ENCODE results near the gene ATP5F1B.
A peak's percentile ranks its signal among the peaks of the same experiment; 100 is the strongest.

Gene ATP5F1B

DNA sequence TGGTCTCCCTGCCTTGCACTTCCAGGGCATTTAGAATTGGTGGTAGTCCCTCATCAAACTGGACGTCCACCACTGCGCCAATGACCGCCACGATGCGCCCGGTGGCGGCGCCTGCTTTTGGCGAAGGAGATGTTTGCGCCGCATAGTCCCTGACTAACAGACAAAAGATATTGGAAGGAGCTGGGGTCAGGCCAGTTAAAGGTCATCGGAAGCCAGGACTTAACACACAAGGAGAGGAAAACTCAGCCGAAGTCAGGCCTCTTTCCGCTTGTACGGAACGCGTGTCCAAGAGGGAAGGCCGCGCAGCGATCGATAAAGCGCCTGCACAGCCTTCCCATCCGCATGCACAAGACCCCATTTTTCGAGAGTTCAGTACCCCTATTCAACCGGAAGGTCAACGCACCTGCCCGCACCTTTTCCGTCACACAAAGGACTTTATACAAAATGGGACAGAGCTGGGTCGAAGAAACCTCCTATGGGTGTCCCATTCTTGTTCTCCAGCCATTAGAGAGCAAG lies 525 bp downstream of the ATP5F1B start:
- no peak for DNase-seq

DNA sequence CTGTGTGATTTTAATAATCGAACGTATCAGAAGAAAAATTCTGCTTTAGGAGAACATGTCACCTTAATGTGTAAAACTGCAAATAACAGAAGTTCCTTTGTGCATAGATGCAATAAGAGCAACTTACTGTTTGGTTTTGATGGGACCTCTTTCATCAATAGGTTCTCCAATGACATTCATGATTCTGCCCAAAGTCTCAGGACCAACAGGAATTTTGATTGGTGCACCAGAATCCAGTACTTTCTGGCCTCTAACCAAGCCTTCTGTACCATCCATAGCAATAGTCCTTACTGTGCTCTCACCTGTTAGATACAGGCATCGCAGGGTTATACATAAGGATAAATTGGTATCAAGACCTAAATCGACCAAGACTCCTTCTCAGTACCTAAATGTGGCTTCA lies 1.1 kb downstream of the ATP5F1B start:
- DNase-seq: no peak

DNA sequence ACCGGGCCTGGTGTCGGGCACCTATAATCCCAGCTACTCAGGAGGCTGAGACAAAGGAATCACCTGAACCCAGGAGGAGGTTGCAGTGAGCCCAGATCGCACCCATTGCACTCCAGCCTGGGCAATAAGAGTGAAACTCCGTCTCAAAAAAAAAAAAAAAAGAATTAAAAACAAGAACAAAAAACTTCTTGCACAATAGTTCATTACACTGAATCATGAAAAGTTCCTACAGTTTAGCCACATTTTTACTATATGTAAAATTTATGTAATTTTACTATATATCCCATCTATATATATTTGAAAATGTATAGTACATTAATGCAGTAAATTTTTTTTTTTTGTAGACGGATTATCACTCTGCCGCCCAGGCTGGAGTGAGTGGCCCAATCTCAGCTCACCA lies 4.6 kb downstream of the ATP5F1B start:
- no peak for DNase-seq

DNA sequence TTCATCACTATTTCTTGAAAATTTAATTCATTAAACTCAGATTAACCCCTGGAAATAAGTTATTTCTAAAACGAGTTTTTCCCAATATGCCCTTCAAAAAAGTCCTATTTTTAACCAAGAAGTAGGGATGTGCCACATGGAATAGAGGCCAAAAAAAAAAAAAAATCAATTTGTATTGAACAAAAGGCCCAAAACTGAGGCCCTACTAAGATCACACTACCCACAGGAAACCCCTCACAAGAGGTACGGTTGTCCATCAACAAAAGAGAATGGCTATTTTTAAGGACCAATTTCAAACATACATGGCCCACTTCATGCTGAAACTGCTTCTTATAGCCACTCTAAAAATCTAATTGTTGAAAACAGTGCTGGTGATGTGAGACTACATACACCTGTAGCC lies 8.2 kb downstream of the ATP5F1B start:
- DNase-seq: no peak

DNA sequence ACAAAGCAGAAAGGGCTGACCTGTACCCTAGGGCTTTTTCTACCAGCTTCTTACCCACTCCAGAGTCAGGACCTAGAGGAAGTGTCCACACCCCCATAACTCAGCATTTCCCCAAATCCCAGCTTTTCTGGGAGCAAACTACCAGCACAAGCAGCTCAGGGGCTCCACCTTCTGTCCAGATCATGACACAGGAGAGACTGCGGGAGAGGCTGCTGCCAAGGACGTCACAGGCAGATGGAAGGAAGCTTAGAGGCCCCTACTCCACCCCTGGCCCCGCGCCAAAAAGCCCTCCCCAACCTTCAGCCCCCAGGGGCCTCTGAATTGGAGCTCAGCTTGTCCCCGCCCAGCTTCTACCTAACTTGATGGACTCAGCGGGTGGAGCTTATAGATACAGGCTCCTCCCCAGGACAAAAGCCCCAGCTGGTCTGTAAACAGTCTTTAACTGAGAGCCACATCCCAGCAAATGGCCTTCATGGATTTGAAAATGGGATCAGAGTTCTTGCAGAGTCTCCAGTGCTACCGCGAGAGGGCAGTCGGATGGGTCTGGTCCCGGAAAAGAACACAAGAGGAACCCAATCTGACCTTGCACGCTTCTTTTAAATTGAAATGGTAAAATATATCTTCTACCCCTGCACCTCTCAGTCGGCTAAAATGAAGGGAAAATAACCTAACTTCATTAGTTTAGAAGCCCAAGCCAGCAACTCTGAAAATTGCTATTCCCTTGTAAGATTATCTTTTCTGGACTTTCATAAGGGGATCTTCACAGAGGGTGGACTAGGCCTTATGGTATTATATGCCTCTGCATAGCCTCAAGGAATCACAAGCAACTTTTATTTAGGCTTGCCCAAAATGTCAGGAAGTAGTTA lies 8.9 kb downstream of the ATP5F1B start:
- peak; percentile 94 to 99 for DNase-seq

DNA sequence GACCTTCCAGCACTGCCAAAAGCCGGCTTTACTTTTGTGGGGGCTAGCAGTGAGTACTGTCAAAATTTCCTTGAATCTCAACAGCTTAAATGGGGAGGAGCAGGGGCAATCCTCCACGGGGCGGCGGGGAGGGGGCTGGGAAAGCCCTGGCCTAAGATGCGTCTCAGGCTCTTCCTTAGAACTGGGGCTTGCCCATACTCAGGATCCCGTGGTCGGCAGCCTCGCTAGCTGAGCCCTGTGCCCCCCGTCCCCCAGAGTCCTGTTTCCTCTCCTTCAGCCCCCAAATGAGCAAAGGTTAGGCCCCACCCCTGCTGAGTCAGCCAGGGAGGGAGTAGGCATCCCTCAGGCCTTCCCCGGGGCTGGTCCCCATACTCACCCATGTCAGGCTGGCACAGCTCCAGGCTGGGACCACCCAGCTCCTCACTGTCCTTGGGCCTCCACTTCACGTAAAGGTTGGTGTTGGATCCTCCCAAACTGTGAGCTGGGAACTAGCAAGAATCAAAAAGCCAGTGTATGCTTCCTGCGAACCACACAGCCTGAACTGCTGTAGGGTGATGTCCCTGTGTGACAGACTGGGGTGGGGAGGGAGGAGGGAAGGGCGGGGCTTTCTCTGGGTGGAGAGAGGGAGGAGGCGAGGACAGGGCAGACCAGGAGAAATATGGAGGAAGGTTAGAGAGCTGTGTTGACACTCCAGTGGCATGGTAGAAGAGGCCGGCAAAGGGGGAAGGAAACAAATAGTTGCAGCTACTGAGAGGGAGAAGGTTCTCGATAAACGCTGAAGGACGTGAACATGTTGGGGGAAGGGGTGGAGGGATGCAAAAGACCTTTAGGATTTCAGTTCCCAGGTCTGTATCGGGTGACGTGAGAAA lies 9.7 kb downstream of the ATP5F1B start:
- peak; percentile 57 to 60 for DNase-seq

DNA sequence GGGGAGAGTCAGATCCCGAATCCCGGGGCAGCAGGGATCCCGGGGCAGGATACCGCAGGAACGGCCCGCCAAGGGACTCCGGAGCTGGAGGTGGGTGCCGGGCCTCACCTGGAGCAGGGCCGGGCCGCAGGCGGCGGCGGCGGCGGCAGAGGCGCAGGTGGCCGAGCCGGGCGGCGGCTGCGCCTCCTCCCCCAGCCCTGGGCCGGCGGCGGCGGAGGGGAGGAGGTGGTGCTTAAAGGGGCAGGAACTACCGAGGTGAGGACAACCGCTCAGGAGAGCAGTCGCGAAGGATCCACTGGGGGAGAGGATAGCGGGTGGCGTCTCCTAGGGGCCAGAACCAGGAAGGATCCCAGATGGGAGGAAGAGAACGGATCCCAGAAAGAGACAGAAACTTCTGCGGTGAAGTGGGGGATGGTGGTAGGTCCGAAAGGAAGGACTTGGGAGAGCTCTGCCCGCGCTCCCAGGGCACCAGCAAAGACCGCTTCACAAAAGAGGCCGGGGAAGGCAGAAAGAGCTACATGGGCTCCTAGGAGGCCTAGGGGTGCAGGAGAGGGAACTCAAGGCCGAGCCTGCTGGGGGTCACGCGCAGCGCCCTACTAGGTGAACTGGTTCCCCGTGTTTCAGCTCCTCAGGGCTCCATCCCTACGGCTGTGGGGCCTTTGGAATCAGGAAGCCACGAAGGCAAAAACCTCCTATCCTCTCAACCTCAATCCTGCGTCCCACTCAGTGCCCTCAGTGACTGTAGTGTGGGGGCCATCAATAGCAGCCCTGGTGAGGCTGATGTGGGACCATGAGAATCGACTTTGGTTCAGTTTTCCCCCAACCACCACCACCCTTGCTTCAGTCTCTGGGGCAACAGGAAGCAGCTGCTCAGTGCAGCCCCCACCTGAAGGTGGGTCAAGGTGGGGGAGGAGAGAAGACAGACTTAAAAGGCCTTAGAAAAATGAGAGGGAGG lies 10.7 kb downstream of the ATP5F1B start:
- DNase-seq: peak; percentile 39 to 40

DNA sequence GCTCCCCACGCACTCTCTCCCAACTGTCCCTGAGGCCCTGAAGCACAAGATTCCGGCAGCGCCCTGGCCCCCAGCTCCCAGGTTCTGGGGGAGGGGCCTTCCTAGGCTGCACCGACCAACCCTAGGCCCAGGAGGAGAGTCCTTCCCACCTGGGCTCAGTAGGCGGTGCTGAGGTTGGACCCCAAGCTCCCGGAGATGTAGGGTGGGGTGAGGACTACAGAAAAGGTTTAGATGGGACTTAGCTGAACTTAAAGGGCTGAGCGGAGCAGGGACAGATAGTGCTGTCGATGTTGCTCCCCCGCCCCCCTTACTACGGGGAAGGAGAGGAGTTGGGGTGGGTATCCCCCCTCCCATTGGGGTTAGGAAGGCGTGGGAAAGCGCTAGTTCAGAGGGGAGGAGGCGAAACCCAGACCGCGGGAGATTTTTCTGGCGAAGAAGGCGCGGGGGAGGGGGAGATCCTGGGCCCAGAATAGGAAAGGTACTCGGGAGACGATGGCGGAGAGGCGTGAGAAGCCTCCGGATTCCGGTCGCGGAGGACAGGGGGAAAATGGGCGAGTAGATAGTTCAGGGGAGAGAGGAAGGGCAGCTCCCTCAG lies 11.4 kb downstream of the ATP5F1B start:
- no peak for DNase-seq

DNA sequence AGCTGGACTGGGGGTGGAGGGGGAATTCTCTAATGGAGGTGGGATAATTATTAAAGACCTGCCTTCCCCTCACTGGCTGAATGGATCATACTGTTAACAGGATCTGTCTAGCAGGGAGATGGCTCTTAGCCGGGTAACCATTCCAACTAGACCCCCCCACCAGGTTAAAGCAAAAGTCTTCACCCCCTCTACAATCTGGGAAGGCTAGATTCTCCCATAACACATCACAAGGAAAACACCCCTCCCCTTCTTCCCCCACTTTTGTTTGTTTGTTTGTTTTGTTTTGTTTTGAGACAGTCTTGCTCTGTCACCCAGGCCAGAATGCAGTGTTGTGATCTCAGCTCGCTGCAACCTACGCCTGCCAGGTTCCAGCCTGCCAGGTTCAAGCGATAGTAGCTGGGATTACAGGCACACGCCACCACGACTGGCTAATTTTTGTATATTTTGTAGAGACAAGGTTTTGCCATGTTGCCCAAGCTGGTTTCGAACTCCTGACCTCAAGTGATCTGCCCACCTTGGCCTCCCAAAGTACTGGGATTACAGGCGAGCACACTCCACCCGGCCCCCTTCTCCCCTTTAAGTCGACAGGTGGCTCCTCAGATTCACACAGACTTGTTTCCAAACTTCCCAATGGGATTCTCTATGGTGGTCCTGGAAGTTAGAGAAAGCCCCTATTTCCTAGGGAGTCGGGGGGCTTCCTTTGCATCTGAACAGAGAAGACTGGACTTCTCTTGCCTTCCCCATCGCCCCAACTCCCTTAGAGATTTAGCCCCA lies 12.1 kb downstream of the ATP5F1B start:
- DNase-seq: no peak

DNA sequence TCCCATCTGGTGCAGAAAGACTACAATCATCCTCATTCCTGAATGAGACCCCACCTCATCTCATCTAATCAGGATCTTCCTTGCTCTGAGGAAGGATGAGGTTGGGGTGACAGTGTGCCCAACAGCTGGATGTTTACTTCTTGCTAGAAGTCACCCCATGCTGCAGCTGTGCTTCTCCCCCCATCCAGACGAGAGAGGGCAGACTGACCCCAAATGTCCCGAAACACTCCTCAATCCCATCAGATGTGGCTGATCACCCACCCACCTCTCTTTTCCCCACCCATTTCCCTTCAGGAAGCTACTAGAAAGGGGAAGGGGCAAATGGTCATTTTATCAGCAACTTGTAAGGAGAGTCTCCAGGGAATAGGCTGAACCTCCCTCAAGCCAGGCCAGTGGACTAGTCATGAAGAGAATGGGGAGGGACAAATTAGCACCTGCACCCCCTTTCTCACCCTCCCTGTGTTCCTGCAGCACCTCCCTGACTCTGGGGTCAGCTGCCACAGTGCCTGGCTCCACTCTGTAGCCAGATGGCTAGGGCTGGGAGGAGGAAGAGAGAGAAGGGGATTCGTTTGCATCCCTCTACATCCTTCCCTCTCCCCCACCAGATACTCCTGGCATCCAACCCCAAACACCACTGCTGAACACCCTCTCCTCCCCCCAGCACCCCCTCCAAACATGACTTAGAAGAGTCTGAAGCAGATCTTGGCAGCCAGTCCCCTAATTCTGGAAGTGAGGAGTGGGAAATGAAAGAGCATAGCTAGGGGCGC lies 12.9 kb downstream of the ATP5F1B start:
- no peak for DNase-seq

DNA sequence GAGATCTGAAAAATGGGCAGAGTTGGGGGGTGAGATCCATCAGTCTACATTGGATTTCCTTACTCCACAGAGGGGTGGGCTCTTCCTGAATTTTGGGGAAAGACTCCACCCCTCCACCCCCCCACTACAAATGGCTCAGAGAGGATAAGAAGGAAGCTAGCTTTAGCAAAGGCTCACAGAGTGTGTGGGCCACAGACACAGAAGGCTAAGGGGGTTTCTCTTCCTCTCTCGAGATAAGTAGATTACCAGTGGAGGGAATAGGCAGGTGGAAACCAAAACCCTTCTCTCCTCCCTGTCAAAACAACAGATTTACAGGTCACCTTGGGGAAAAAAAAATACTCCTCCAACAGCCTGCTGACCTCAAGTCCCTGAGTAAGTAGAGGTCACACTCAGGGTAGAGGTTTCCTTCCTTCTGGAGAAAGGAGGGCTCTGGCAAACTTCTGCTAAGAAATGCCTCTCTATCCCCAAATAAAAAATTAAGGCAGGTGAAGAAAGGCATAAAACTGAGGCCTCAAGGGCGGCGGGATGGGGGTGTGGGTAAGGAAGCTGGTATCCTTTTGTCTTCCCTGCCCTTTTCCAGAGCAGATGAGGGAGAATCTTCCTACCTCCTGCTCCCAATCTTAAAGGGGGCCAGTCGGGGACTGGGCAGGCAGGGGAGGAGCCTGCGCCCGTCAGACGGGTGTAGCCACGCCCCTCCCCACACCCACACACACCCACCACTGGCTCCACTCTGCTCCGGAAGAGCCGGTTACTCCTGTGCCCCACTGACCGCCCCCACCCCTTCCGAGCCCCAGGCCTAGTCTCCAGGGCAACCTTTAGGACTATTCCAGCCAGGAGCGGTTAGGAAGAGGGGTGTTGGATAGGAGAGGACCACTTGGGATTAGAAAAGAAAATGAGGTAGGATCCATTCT lies 13.7 kb downstream of the ATP5F1B start:
- DNase-seq: no peak

DNA sequence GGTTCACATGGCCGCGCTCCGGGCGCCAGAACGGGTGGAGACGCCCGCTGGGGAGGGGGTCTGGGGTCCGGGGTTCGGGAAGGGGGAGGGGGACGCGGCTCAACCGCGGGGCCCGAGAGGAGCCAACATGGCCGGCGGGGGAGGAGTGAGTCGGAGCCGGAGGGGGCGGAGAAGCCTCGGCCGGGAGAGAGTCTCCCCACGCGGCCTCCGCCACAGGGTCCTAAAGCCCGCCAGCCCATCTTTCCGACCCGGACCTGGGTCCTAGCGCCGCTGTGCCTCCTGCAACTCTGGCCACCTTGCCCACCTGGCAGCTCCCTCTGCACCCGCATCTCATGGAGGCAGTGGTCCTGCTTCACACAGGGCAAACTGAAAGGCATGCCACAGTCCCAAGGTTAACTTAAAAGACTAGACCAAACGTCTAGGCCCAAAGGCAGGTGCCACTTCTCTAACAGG lies 15.6 kb downstream of the ATP5F1B start, which contains the start of gene BAZ2A:
Gene BAZ2A, minus strand, starts transcription at position 147 of the 453 bp plus-strand sequence. CDS start 12,796 bp downstream, outside the sequence.
- DNase-seq: peak; percentile 12 to 50

DNA sequence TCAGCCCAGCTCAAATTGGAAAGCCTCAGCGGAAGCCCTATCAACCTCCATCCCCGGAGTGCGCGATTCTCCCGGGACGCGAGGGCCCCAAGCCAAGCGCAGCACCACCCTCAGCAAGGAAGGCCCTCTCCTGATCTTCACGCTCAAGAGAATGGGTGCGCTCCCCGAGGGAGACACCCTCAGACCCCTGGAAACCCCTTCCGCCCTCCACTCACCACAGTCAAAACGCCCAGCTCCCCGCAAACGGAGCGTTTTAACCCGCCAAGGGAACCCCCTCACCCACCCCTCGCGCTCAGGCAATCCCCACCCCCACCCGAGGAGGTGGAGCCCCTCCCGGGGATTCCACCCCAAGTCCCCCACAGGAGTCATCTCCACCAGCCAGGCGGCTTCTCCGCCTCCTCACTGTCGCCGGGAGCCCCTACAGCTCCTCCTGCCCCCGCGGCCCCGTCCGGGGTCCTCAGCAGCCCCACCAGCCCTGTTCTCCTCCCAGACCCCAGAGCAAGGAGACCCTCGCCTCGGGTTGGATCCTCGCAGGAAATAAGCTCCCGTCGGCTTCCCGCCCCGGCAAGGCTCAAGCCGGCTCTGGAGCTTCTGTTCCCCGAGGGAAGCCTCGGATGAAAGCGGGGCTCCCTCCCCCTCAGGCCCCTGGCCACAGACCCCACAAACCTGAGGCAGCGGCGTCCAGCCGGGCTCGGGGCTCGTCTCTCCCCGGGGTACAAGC lies 16.2 kb downstream of the ATP5F1B start:
- no peak for DNase-seq

DNA sequence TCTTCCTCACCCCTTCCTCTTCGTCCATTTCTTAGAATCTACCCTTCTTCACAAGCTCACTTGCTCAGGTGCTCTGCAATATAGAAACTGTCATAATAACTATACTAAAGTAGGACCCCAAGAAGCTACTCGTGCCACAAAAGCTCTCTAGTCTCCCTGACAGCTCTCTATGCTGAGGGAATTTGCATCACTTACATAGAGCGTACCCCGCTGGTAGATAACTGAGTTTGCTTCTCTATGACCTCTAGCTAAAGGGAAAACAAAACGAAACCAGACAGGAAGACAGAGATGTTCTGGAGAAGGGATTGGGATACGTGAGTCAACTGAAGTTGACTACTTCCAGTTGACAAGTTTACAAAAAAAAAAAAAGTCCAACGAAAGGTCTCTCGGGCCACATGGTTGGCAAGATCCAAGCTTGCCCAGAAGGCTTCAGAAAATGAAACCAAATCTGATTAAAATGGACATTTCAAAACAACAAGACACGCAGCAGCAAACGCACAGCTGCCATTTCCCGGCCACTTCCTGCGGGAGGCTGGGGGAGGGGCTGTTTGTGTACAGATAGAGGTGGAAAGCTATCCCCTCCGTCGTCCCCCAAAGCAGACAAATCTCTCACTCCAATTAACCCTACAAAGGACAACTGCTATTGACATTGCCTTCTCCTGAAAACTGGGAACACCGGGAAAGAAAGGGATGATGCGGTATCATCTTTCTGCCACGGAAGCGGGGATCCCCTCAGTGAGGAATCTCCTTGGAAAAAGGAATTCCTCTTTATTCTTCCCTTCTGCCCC lies 16.9 kb downstream of the ATP5F1B start:
- DNase-seq: peak in 1 of 2 experiments; percentile 14

DNA sequence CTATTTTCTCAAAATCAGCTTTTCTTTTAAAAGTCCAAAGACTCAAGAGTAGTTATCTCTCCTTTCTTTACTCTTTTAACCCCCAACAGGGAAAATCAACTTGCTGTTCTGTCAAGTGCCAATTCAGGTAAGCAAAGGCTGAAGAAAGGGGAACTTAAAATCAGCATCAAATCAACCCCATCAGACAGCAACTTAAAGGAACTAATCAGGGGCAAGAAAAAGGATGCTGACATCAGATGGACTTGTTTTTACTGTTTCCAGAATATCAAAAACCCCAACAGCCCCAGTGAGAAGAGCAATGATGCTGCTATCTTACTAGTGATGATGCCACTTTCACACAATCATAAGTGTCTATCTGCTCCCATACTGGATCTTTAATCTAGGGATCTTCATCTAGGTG lies 19.1 kb downstream of the ATP5F1B start:
- no peak for DNase-seq

DNA sequence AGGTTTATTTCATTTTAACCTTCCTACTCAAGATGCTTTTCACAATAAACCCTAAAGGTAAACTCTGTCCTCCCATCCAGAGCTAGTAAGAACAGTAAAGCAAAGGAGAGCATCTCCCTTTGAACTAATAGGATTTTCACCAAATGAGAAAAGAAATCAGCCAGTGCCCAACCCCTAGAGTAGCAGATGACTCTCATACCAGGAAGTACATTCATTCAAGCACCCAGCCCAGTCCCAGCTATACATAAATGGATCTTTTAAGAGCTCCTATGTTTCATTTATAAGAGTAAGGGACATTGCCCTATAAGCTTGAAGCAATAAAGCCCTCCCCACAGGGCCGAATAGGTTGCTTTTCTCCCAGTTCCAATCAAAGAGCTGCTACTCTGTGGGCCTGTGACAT lies 23.2 kb downstream of the ATP5F1B start:
- DNase-seq: no peak

DNA sequence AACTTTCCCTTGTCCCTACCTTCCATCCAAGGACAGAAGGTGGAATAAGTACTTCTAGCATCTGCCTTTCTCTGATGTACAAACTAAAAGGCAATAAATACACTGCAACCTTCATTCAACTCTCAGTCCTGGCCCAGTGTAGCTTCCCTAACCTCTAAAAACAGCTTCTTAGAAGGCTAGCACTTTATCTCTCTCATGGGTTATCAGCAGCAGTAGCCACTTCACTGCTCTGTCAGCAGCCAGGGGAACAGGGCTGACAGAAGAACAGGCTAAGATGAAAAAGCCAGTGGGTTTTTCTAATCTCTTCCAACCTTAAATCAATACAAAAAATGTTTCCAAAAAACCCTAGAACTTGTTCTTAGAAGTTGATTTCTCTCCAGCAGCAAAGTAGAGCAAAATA lies 28.9 kb downstream of the ATP5F1B start:
- no peak for DNase-seq

DNA sequence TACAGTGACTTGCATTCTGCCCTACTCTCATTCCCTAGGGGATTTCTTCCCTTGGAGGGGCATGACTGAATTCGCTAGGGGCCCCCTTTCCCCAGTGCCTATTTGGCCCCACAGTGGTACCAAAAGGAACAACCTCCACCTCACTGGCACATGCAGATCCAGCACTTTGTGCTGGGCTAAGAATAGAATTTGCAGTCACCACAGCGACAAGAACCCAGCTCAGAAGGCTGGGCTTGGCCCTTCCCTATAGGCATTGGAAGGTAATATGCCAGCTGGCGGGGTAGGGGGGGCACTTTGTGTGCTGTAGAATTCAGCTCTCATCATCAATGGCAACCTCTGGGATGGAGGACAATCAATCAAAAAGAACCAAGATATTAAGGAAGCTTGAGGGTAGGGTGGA lies 29.5 kb downstream of the ATP5F1B start:
- no peak for DNase-seq

All from cerebellar nuclear complex (tissue), 1 donor.